ENCODE data around the gene LARP1. TPM values are rescaled to one million over a fixed set of nuclear protein-coding genes. Genes with fewer than 3 reads are reported as not detected.

Gene LARP1
- total and polyA plus RNA-seq, 9 of the 15 experiments (the other 6 are each of a cell fraction or from before 2014, with no cell fraction given) = 22.6 to 300 (median 92.0) TPM

- in situ Hi-C loops (cut with MboI) = no loop called here
- Histone ChIP-seq H2AFZ (ENCODE audit: low read depth, low read length) (no peak overlapping the region), H4K20me1 (replicated peaks; ENCODE audit: control insufficient read depth, insufficient read depth, low read length) (peaks cover 88% of the 10 kb centered on the region), H3K4me2 (ENCODE audit: insufficient read depth, low read length) (no peak overlapping the region), H3K9me1 (ENCODE audit: control insufficient read depth, insufficient read depth, low read length) (peaks cover 13% of the 10 kb centered on the region), H3K27me3 (ENCODE audit: control insufficient read depth in 2 of 2, insufficient read depth in 2 of 2, low read length in 2 of 2) (no peaks in the 10 kb centered on the region), H3K9ac (ENCODE audit: insufficient read depth in 1 of 2, low read depth in 2 of 2, low read length in 2 of 2) (no peak overlapping the region), H3K79me2 (ENCODE audit: control insufficient read depth, insufficient read depth, low read length) (peaks cover 98% of the 10 kb centered on the region), H3K9me3 (replicated peaks; ENCODE audit: control insufficient read depth, insufficient read depth, low read depth, low read length) (no peaks in the 10 kb centered on the region; the same call in 1 of the 2 replicates), H3K27ac (ENCODE audit: extremely low read depth, low read depth, low read length) (no peak overlapping the region), H3K4me1 (replicated peaks in 1 of 2; ENCODE audit: control insufficient read depth in 2 of 2, insufficient read depth in 2 of 2, low read length in 2 of 2) (peaks cover 19 to 60% of the 10 kb centered on the region in 2 experiments; a peak in 4 of 5 replicates), H3K36me3 (ENCODE audit: control insufficient read depth, insufficient read depth, low read length) (peaks cover 77% of the 10 kb centered on the region), H3K4me3 (no peak overlapping the region)
- WGBS (ENCODE audit: insufficient coverage, low coverage, missing lambda C conversion rate) = 87% methylated on average over 10 of the region's 10 CpGs
- intact Hi-C loops (cut with micrococcal nuclease) = no loop called here
- BruUV-seq (replicated peaks) = no TSS peak
- POLR2A ChIA-PET = interaction anchor here (0.6 to 1.7 kb wide), 4 partner anchors 9 to 87 kb away, joined by 3 to 8 read pairs (median 4); no protein-coding TSS in a partner anchor
- TF ChIP-seq ZNF24 (IDR thresholded peaks at IDR 0.05) = peak; percentile 33; the same call in 1 of the 2 replicates
- no peak for TF ChIP-seq ZBTB11 (CRISPR knock-in tag; IDR thresholded peaks at IDR 0.05)
- CTCF ChIA-PET (ENCODE audit: low intra/inter-chr PET ratio) = no interaction called here
- FAIRE-seq (no peak), DNase-seq (ENCODE audit: extremely low read depth in 1 of 4, low spot score in 3 of 4) (no peak), ATAC-seq (no peak)
Observed at GRCh38 chr5:154765396-154765925, 10.3 kb downstream of the LARP1 start.
